H9 (cell line): ENCODE results near the gene RAB14. TPM values are rescaled to one million over a fixed set of nuclear protein-coding genes. Genes with fewer than 3 reads are reported as not detected.

Experiments used
- DNase-seq: peaks from one replicate; pipeline ENCODE4 v3.0.0-alpha.2; 2017
- H2AFZ ChIP-seq: one replicate; pipeline ENCODE4 v1.6.1; 2013; ENCODE audit warnings: mild to moderate bottlenecking, low read length, control low read depth, moderate library complexity
- H2AK5ac ChIP-seq: 2 replicates; pipeline ENCODE4 v1.6.1; 2013; ENCODE audit warnings: low read length, control low read depth, mixed read lengths; ENCODE audit not compliant: insufficient read length
- H2BK120ac ChIP-seq: one replicate; pipeline ENCODE4 v1.6.1; 2013; ENCODE audit warnings: low read depth, mild to moderate bottlenecking, low read length, control low read depth, inconsistent platforms; ENCODE audit not compliant: poor library complexity, severe bottlenecking
- H2BK12ac ChIP-seq: 2 replicates; pipeline ENCODE4 v1.6.1; 2013; ENCODE audit warnings: low read length, control low read depth, mixed read lengths, low read depth; ENCODE audit not compliant: insufficient read length
- H2BK15ac ChIP-seq: 2 replicates; pipeline ENCODE4 v1.6.1; 2013; ENCODE audit warnings: low read depth, low read length, control low read depth
- H2BK20ac ChIP-seq: one replicate; pipeline ENCODE4 v1.6.1; 2013; ENCODE audit warnings: low read depth, mild to moderate bottlenecking, low read length, control low read depth, inconsistent platforms; ENCODE audit not compliant: poor library complexity, severe bottlenecking
- H2BK5ac ChIP-seq: 2 replicates; pipeline ENCODE4 v1.6.1; 2013; ENCODE audit warnings: low read length, control low read depth, mixed read lengths; ENCODE audit not compliant: insufficient read length
- H3K14ac ChIP-seq: 2 replicates; pipeline ENCODE4 v1.6.1; 2013; ENCODE audit warnings: low read length, control low read depth; ENCODE audit not compliant: insufficient read depth
- H3K18ac ChIP-seq: 2 replicates; pipeline ENCODE4 v1.6.1; 2013; ENCODE audit warnings: low read depth, mild to moderate bottlenecking, mixed read lengths, low read length, control low read depth; ENCODE audit not compliant: insufficient read length
- H3K23ac ChIP-seq: 2 replicates; pipeline ENCODE4 v1.6.1; 2013; ENCODE audit warnings: low read length, control low read depth, mixed read lengths, low read depth; ENCODE audit not compliant: insufficient read length
- H3K23me2 ChIP-seq: 2 replicates; pipeline ENCODE4 v1.6.1; 2013; ENCODE audit warnings: low read depth, mild to moderate bottlenecking, mixed read lengths, low read length, control low read depth; ENCODE audit not compliant: insufficient read length, poor library complexity, severe bottlenecking
- H3K27ac ChIP-seq: 2 replicates; pipeline ENCODE4 v1.5.1; 2013; ENCODE audit warnings: low read length, control low read depth, mixed read lengths, low read depth; ENCODE audit not compliant: insufficient read length
- H3K27me3 ChIP-seq: 2 replicates; pipeline ENCODE4 v1.6.1; 2013; ENCODE audit warnings: low read length, control low read depth, inconsistent platforms; ENCODE audit not compliant: insufficient read depth
- H3K4ac ChIP-seq: 2 replicates; pipeline ENCODE4 v1.6.1; 2013; ENCODE audit warnings: low read depth, mild to moderate bottlenecking, control low read depth, inconsistent platforms, low read length, moderate library complexity
- H3K4me1 ChIP-seq: 2 replicates; pipeline ENCODE4 v1.6.1; 2013; ENCODE audit warnings: low read length, control low read depth, inconsistent platforms; ENCODE audit not compliant: insufficient read depth
- H3K4me2 ChIP-seq: 2 replicates; pipeline ENCODE4 v1.6.1; 2013; ENCODE audit warnings: low read length, control low read depth, mixed read lengths; ENCODE audit not compliant: insufficient read length, insufficient read depth
- H3K56ac ChIP-seq: 2 replicates; pipeline ENCODE4 v1.6.1; 2013; ENCODE audit warnings: low read depth, mild to moderate bottlenecking, mixed read lengths, low read length, control low read depth; ENCODE audit not compliant: insufficient read length
- H3K79me1 ChIP-seq: 2 replicates; pipeline ENCODE4 v1.6.1; 2013; ENCODE audit warnings: low read depth, mild to moderate bottlenecking, moderate library complexity, low read length, control low read depth, inconsistent platforms; ENCODE audit not compliant: insufficient read depth, poor library complexity, severe bottlenecking
- H3K79me2 ChIP-seq: 2 replicates; pipeline ENCODE4 v1.6.1; 2013; ENCODE audit warnings: low read length, control low read depth, inconsistent platforms; ENCODE audit not compliant: insufficient read depth
- H3K9ac ChIP-seq: 2 replicates; pipeline ENCODE4 v1.6.1; 2013; ENCODE audit warnings: low read length, control low read depth, mixed read lengths; ENCODE audit not compliant: insufficient read length; ENCODE audit errors: extremely low read depth
- H3K9me3 ChIP-seq: one replicate; pipeline ENCODE4 v1.6.1; 2013; ENCODE audit warnings: low read depth, low read length, inconsistent platforms; ENCODE audit not compliant: control insufficient read depth
- H3T11ph ChIP-seq: one replicate; pipeline ENCODE4 v1.6.1; 2013; ENCODE audit warnings: mild to moderate bottlenecking, low read length, control low read depth, inconsistent platforms
- H4K20me1 ChIP-seq: one replicate; pipeline ENCODE4 v1.6.1; 2013; ENCODE audit not compliant: control insufficient read depth, insufficient read length, insufficient read depth
- H4K5ac ChIP-seq: 2 replicates; pipeline ENCODE4 v1.6.1; 2013; ENCODE audit warnings: low read depth, mild to moderate bottlenecking, mixed read lengths, low read length, control low read depth; ENCODE audit not compliant: insufficient read length
- H4K8ac ChIP-seq: replicated peaks from 2 replicates; pipeline ENCODE4 v1.6.1; 2013; ENCODE audit warnings: low read length, control low read depth, mixed read lengths, low read depth; ENCODE audit not compliant: insufficient read length
- H4K91ac ChIP-seq: 2 replicates; pipeline ENCODE4 v1.6.1; 2013; ENCODE audit warnings: low read depth, mild to moderate bottlenecking, moderate library complexity, mixed read lengths, low read length, control low read depth; ENCODE audit not compliant: insufficient read length
- H3K27ac Mint-ChIP-seq, 3 experiments: 2 replicates in 2 of 3; 3 replicates in 1 of 3; pipeline ENCODE4 v1.8.0; 2020 to 2021; ENCODE audit warnings: mixed read lengths in 3 of 3, mild to moderate bottlenecking in 1 of 3, moderate library complexity in 1 of 3
- H3K27me3 Mint-ChIP-seq: 2 replicates; pipeline ENCODE4 v1.8.0; 2021; ENCODE audit warnings: low read depth, mild to moderate bottlenecking, moderate library complexity, mixed read lengths
- H3K36me3 Mint-ChIP-seq, 3 experiments: 2 replicates in 2 of 3; 3 replicates in 1 of 3; pipeline ENCODE4 v1.8.0; 2020 to 2021; ENCODE audit warnings: low read depth in 3 of 3, mixed read lengths in 3 of 3; ENCODE audit not compliant: insufficient read depth in 1 of 3
- H3K4me1 Mint-ChIP-seq, 2 experiments: 2 replicates each; pipeline ENCODE4 v1.8.0; 2020; ENCODE audit warnings: mixed read lengths in 2 of 2
- H3K4me3 Mint-ChIP-seq, 2 experiments: 2 replicates in 1 of 2; 3 replicates in 1 of 2; pipeline ENCODE4 v1.8.0; 2020 to 2021; ENCODE audit warnings: mild to moderate bottlenecking in 2 of 2, mixed read lengths in 2 of 2, moderate library complexity in 1 of 2
- H3K9me3 Mint-ChIP-seq, 2 experiments: 2 replicates in 1 of 2; 3 replicates in 1 of 2; pipeline ENCODE4 v1.8.0; 2020; ENCODE audit warnings: mild to moderate bottlenecking in 2 of 2, mixed read lengths in 2 of 2, moderate library complexity in 1 of 2
- WGBS: extraction: QIAGEN DNeasy Blood & Tissue Kit; methylation state at CpG from one replicate; pipeline ENCODE4 v1.1.7; 2013; ENCODE audit warnings: missing lambda C conversion rate, low lambda C conversion rate, mixed read lengths; ENCODE audit not compliant: insufficient read length; ENCODE audit errors: extremely low coverage; 5-methylcytosine and 5-hydroxymethylcytosine counted together
- total RNA-seq: library from RNA; stranded (reverse); gene quantifications from 2 replicates; pipeline ENCODE4 v1.2.1, GENCODE V29; 2021
- TF ChIP-seq, protein P1 (sequence below): fragments of 200-600 bp; sonication (generic); conservative IDR thresholded peaks from 3 replicates; pipeline ENCODE4 v1.8.0; 2021; ENCODE audit warnings: antibody characterized with exemption, mild to moderate bottlenecking

RAB14 gene
- total RNA-seq, 1 experiment from 2014 or later = 33.6 TPM

DNA sequence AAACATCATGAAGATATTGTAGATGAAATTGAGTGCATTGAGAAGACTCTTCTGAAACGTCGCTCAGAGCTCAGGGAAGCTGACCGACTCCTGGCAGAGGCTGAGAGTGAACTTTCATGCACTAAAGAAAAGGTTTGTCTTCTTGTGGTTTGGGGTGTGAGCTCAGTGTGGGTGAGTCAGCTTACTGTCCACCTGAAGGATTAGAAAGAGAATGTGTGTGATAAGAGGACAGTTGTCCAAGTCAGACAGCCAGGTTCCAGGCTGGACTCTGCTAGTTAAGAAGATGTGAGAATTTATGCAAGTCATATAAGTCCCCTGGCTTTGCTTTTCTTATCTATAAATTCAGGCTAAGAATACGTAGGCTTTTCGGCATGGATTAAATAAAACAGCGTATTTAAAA lies 46.9 kb downstream of the RAB14 start:
- Histone ChIP-seq H2BK5ac (no peak overlapping the region), H4K5ac (no peak overlapping the region), H3K18ac (no peak overlapping the region), H3K23ac (no peak overlapping the region), H2BK15ac (no peak overlapping the region), H2AK5ac (no peak overlapping the region), H4K20me1 (no peaks in the 10 kb centered on the region), H4K91ac (no peak overlapping the region), H3K9ac (no peak overlapping the region), H3K4ac (no peak overlapping the region), H2BK20ac (no peak overlapping the region), H3K14ac (no peak overlapping the region), H3K56ac (no peak overlapping the region), H3K23me2 (no peaks in the 10 kb centered on the region), H3K27me3 (no peaks in the 10 kb centered on the region), H3K9me3 (no peaks in the 10 kb centered on the region), H3K79me2 (no peaks in the 10 kb centered on the region), H3K4me1 (no peaks in the 10 kb centered on the region; the same call in 1 of the 2 replicates), H2BK12ac (no peak overlapping the region), H3K27ac (no peak overlapping the region), H4K8ac (no peak overlapping the region), H3T11ph (no peak overlapping the region), H2BK120ac (no peak overlapping the region), H3K79me1 (no peaks in the 10 kb centered on the region), H2AFZ (no peak overlapping the region), H3K4me2 (no peak overlapping the region)
- Mint-ChIP-seq H3K9me3 (no peaks in the 10 kb centered on the region), H3K27me3 (no peaks in the 10 kb centered on the region), H3K4me1 (peaks cover 5 to 6% of the 10 kb centered on the region in 2 experiments; a peak in 3 of 4 replicates), H3K36me3 (peaks cover 0 to 35% (median 16%) of the 10 kb centered on the region in 3 experiments; a peak in 5 of 7 replicates), H3K27ac (peak overlapping the region in 1 of 3 experiments; percentile 7; a peak in 1 of 7 replicates), H3K4me3 (no peak overlapping the region)
- WGBS = no CpG with 5 or more reads among the region's 6 CpGs
- DNase-seq = no peak
- TF ChIP-seq, protein P1, sequence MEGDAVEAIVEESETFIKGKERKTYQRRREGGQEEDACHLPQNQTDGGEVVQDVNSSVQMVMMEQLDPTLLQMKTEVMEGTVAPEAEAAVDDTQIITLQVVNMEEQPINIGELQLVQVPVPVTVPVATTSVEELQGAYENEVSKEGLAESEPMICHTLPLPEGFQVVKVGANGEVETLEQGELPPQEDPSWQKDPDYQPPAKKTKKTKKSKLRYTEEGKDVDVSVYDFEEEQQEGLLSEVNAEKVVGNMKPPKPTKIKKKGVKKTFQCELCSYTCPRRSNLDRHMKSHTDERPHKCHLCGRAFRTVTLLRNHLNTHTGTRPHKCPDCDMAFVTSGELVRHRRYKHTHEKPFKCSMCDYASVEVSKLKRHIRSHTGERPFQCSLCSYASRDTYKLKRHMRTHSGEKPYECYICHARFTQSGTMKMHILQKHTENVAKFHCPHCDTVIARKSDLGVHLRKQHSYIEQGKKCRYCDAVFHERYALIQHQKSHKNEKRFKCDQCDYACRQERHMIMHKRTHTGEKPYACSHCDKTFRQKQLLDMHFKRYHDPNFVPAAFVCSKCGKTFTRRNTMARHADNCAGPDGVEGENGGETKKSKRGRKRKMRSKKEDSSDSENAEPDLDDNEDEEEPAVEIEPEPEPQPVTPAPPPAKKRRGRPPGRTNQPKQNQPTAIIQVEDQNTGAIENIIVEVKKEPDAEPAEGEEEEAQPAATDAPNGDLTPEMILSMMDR = no peak
